Effector memory CD4-positive, alpha-beta T cell (primary cell): Measurements from ENCODE around the gene B9D2.
A peak's percentile ranks its signal among the peaks of the same experiment; 100 is the strongest.

Source experiments
- DNase-seq, 3 donors: peaks; one replicate each; pipeline ENCODE4 v3.0.0-alpha.2; 2020
- H3K27ac ChIP-seq: 2 replicates; pipeline ENCODE4 v1.7.0; 2013; ENCODE audit warnings: mild to moderate bottlenecking, low read length, moderate library complexity; ENCODE audit not compliant: insufficient read depth, poor library complexity, severe bottlenecking
- H3K27me3 ChIP-seq: replicated peaks from 2 replicates; pipeline ENCODE4 v1.7.0; 2013; ENCODE audit warnings: mild to moderate bottlenecking, low read length; ENCODE audit not compliant: insufficient read depth, control insufficient read depth, poor library complexity, severe bottlenecking
- H3K36me3 ChIP-seq: 2 replicates; pipeline ENCODE4 v1.7.0; 2013; ENCODE audit warnings: mild to moderate bottlenecking, low read length, moderate library complexity; ENCODE audit not compliant: control insufficient read depth, insufficient read depth
- H3K4me1 ChIP-seq: 2 replicates; pipeline ENCODE4 v1.7.0; 2013; ENCODE audit warnings: low read length, mild to moderate bottlenecking; ENCODE audit not compliant: control insufficient read depth, insufficient read depth, poor library complexity, severe bottlenecking
- H3K4me3 ChIP-seq: 2 replicates; pipeline ENCODE4 v1.7.0; 2013; ENCODE audit warnings: low read length, low read depth, mild to moderate bottlenecking; ENCODE audit not compliant: insufficient read depth, poor library complexity, severe bottlenecking
- H3K9me3 ChIP-seq: 2 replicates; pipeline ENCODE4 v1.7.0; 2013; ENCODE audit warnings: mild to moderate bottlenecking, low read length, moderate library complexity; ENCODE audit not compliant: control insufficient read depth

The B9D2 gene

GRCh38 chr19:41405776-41406175, 41.8 kb upstream of the B9D2 start:
- no peaks in the 10 kb centered on the region for H3K4me1 ChIP-seq
- peaks cover 6% of the 10 kb centered on the region for H3K36me3 ChIP-seq
- H3K4me3 ChIP-seq = no peak overlapping the region

GRCh38 chr19:41403181-41403970, 39.4 kb upstream of the B9D2 start:
- Histone ChIP-seq H3K4me3 (no peak overlapping the region), H3K4me1 (no peaks in the 10 kb centered on the region), H3K27ac (no peak overlapping the region), H3K9me3 (no peaks in the 10 kb centered on the region), H3K36me3 (peaks cover 3% of the 10 kb centered on the region), H3K27me3 (no peaks in the 10 kb centered on the region)
- no peak for DNase-seq

More at GRCh38 chr19:41405776-41406175, 41.8 kb upstream of the B9D2 start:
- Histone ChIP-seq H3K9me3 (no peaks in the 10 kb centered on the region), H3K27me3 (no peaks in the 10 kb centered on the region), H3K27ac (no peak overlapping the region)
- DNase-seq = no peak

GRCh38 chr19:41402010-41402409, 38.1 kb upstream of the B9D2 start:
- peaks cover 3% of the 10 kb centered on the region for H3K36me3 ChIP-seq
- DNase-seq = no peak
- no peak overlapping the region for H3K27ac ChIP-seq
- no peaks in the 10 kb centered on the region for H3K4me1 ChIP-seq
- no peaks in the 10 kb centered on the region for H3K9me3 ChIP-seq
- no peak overlapping the region for H3K4me3 ChIP-seq
- H3K27me3 ChIP-seq = no peaks in the 10 kb centered on the region

GRCh38 chr19:41401483-41401882, 37.5 kb upstream of the B9D2 start:
- no peaks in the 10 kb centered on the region for H3K27me3 ChIP-seq
- peaks cover 1% of the 10 kb centered on the region for H3K4me1 ChIP-seq
- H3K27ac ChIP-seq = no peak overlapping the region
- no peak overlapping the region for H3K4me3 ChIP-seq
- DNase-seq = no peak
- H3K36me3 ChIP-seq = peaks cover 3% of the 10 kb centered on the region
- H3K9me3 ChIP-seq = no peaks in the 10 kb centered on the region

- no peak for DNase-seq
- Histone ChIP-seq H3K4me1 (peaks cover 5% of the 10 kb centered on the region), H3K36me3 (peaks cover 3% of the 10 kb centered on the region), H3K27ac (no peak overlapping the region), H3K4me3 (no peak overlapping the region), H3K27me3 (no peaks in the 10 kb centered on the region), H3K9me3 (no peaks in the 10 kb centered on the region)
Observed at GRCh38 chr19:41399525-41399924, 35.6 kb upstream of the B9D2 start.

- H3K36me3 ChIP-seq = peaks cover 3% of the 10 kb centered on the region
- H3K27ac ChIP-seq = no peak overlapping the region
- no peak for DNase-seq
- H3K9me3 ChIP-seq = no peaks in the 10 kb centered on the region
- H3K4me3 ChIP-seq = no peak overlapping the region
- H3K27me3 ChIP-seq = no peaks in the 10 kb centered on the region
- peaks cover 5% of the 10 kb centered on the region for H3K4me1 ChIP-seq
Observed at GRCh38 chr19:41399091-41399490, 35.1 kb upstream of the B9D2 start.

- peak overlapping the region; percentile 99 for H3K4me3 ChIP-seq
- H3K4me1 ChIP-seq = peaks cover 5% of the 10 kb centered on the region
- no peaks in the 10 kb centered on the region for H3K9me3 ChIP-seq
- no peak for DNase-seq
- peaks cover 3% of the 10 kb centered on the region for H3K36me3 ChIP-seq
- H3K27ac ChIP-seq = no peak overlapping the region
- no peaks in the 10 kb centered on the region for H3K27me3 ChIP-seq
Observed at GRCh38 chr19:41398598-41398997, 34.6 kb upstream of the B9D2 start.

GRCh38 chr19:41398050-41398418, 34.1 kb upstream of the B9D2 start:
- H3K36me3 ChIP-seq = peaks cover 2% of the 10 kb centered on the region
- no peak for DNase-seq
- peaks cover 5% of the 10 kb centered on the region for H3K4me1 ChIP-seq
- no peaks in the 10 kb centered on the region for H3K27me3 ChIP-seq
- peak overlapping the region; percentile 99 for H3K4me3 ChIP-seq
- peak overlapping the region; percentile 98 for H3K27ac ChIP-seq
- H3K9me3 ChIP-seq = no peaks in the 10 kb centered on the region

- no peaks in the 10 kb centered on the region for H3K27me3 ChIP-seq
- DNase-seq = peak; percentile 98 to 99 (median 99)
Observed at GRCh38 chr19:41397086-41398049, 33.4 kb upstream of the B9D2 start, which contains the start of the genes BCKDHA and EXOSC5. TSS of gene BCKDHA (plus strand) at chr19:41397818. CDS start at chr19:41397828, 10 bp downstream. TSS of gene EXOSC5 (minus strand) at chr19:41397359. CDS start at chr19:41397328, 31 bp downstream.

More at GRCh38 chr19:41397086-41398049, 33.4 kb upstream of the B9D2 start, which contains the start of the genes BCKDHA and EXOSC5:
- H3K4me3 ChIP-seq = peak within 1 kb of the TSS; percentile 99
- peaks cover 5% of the 10 kb centered on the region for H3K4me1 ChIP-seq
- no peaks in the 10 kb centered on the region for H3K9me3 ChIP-seq
- H3K27ac ChIP-seq = peak within 1 kb of the TSS; percentile 98
- no peaks in the 10 kb centered on the region for H3K36me3 ChIP-seq
